NCI-H2107 treated with DMSO at 0.1 percent for 48 hours (cell line): Measurements from ENCODE around the gene GRID2.

Source experiments
- DNase-seq: peaks from one replicate; lab custom pipeline; 2025; ENCODE audit not compliant: unreplicated experiment; lab: John Stamatoyannopoulos, UW

GRID2 gene

DNA sequence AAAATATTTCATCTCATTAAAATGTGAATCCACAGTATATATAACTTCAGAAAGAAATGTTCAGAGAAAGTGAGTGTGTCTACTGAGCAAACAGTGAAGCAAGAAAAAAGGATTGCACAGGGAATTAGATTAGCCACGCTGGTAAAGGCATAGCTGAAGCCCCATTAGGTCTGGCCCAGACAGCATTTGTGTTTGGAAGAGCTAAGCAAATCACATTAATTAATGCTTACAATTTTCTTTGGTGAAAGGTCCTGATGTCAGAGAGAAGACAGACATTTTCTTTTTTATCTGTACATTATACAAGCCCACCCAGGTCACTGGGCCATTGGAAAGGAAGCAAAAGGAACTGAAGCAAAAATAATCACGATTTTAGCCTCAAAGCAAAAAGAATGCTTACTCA, 354.6 kb downstream of the GRID2 start:
- DNase-seq, result no peak

DNA sequence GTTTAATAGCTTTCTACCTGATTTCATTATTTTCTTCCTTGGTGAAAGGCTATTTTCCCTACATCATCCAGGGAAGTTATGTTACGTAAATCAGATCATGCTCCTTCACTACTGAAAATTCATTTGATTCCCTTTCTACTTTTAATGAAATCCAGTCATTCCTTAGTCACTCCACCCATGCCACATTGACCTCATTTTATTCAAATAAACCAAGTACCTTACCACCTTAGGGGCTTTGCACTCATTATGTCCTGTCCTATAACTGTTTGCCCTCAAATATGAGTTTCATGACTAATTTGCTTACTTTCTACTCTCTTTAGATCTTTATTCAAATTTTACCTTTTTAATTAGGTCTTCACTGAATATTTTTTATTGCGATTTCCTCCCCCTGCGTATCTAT, 374.0 kb downstream of the GRID2 start:
- DNase-seq, result no peak

DNA sequence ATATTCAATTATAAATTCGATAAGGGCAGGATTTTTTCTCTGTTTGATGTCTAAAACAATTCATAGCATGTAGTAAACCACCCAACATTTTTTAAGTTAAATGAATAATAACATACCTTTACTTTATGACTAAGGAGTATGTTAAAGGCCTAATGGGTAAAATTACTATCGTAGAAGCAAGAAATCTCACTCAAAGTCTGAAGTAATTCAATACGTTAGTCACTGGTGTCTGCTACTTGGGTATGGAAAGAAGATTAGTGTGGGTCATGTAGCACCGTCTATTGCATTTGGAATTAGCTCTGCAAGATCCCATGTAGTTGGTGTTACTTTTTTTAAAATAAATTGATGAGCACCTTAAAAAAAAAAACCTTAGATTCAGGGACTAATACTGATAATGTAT, 374.5 kb downstream of the GRID2 start:
- no peak for DNase-seq

DNA sequence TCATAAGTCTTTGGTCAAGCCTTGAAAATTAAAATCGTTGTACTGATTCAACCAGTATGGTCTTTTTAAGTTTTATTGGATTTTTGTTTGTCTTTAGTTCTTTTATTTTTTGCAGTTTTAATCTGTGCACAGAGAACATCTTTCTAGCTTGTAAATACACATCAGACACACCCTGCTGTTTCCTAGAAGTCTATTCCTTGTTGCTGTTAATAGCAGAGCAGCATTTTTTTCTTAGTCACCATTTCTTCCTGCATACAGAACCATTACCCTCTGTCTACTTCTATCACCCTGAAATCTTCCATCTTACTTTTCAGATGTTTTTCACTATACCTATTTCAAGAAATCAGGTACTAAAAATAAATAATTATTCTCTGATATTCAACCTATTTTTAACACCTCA, 375.4 kb downstream of the GRID2 start:
- no peak for DNase-seq

DNA sequence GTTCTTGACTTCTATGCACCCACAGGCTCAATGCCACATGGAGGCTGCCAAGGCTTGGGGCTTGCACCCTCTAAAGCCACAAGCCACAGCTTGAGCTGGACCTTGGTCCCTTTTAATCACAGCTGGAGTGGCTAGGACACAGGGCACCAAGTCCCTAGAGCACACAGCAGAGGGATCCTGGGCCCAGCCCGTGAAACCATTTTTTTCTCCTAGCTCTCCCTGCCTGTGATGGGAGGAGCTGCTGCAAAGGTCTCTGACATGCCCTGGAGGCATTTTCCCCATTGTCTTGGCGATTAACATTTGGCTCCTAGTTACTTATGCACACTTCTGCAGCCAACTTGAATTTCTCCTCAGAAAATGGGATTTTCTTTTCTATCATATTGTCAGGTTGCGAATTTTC, 410.9 kb downstream of the GRID2 start:
- no peak for DNase-seq

DNA sequence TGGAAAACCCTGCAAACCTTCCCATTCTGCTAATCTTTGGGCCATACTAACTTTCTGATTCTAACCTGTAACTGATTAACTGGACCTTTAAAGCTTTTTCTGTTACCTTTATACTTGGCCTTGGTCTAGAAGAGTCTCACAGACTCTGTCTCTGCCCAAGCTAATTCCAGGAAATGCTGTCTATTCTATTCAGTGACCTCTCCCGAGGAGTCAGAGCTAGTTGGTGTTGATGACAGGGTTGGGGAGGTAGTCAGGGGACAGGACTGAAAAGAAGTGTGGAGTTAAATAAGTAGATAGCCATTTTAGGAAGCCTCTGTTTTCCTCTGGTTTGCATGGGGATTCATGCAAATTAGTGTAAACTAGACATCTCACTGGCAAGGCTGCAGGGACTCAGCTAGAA, 429.5 kb downstream of the GRID2 start:
- no peak for DNase-seq

DNA sequence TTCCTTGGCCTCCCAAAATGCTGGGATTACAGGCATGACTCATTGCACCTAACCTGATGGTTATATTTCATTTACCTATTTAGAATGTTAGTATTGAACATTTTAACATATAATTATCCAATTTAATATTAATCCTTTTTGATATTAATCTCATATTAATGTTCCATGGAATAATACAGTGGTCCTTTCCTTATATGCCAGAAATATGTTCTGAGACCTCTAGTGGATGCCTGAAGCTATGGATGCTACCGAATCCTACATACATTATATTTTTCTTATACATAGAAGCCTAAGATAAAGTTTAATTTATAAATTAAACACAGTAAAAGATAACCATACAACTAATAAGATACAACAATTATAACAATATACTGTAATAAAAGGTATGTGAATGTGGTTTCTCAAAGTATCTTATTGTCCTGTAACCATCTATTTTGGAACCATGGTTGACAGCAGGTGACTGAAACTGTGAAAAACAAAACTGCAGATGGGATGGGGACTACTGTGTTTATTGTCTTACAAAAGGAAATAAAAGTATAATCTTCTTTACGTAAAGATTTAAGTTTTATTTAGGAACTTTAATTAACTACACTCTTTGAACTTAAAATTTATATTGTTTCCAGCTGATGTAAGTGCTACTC, 431.4 kb downstream of the GRID2 start:
- DNase-seq, result no peak

DNA sequence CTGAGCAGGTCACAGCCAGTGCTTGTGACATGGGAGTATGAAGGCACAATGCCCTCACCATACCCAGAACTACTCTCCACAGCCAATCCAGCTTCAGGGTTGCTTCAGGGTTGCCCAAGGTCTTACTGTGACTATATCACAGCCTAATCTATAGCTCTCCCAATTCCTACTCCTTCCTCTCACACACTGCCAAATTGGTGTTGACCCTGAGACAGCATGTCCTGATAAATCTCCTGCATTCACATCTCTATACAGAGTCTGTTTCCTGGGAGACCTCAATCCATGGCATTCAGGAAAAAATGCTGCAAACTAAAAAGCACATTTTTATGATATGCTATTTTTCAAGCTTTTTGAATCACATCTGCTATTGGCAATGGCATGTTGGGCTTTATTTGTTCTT, 456.7 kb downstream of the GRID2 start:
- DNase-seq, result no peak

DNA sequence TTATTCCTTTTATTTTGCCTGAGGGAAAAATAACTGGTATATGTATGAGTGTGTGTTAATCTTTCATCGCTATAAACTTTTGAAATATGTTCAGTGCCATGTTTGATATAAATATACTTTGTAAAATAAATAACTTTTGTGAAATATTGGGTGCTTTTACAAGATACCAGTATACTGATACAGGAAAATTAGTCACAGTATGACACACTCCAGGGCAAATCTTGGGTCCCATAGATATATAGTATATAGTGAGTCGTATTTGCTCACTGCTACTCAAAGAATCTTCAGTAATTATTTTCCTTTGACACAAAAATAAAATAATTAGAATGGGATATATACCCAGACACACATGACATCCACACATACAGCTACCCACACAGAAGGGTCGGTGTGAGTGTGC, 472.3 kb downstream of the GRID2 start:
- no peak for DNase-seq

DNA sequence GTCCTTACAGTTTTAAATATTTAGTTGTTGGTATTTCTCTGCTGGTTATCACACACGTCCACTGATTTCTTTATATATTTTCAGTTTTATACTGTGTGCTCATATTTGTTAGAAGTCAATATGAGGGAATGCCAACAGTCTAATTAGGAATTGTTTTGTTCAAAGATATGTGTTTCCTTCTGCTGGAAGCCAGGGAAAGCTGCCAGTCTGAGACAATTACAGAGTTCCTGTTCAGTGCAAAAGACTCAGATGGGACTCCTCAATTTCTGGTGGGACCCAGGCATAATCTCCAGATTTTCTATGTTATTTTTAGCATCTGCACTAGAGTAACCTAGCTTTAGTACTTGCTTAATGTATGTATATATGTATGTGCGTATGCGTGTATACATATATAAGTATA, 486.0 kb downstream of the GRID2 start:
- DNase-seq, result no peak

DNA sequence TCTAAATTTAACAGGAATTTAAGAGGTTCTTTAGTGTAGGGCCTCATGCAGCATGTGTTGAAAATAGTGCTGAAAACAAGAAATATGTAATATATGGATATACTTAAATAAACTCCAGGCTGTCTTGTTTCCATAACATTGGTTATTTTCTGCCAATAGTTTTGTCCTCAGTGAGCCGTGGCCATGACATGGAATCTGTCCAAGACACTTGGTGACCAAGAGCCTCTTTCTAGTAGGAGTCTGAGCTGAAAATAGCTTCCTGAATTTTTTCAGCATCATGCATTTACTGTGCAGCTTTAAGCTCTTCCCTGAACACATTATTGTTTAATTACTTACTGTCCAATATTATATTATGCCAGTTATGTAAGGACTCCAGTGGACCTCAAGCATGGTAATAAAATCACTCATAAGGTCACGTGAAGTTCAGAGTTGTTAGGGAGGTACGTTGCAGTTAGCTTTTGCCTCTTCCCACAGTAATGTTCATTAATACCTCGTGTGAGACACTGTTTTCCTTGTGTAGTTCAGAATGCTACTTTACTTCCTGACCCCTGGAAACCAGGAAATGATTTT, 488.2 kb downstream of the GRID2 start:
- DNase-seq, result no peak

DNA sequence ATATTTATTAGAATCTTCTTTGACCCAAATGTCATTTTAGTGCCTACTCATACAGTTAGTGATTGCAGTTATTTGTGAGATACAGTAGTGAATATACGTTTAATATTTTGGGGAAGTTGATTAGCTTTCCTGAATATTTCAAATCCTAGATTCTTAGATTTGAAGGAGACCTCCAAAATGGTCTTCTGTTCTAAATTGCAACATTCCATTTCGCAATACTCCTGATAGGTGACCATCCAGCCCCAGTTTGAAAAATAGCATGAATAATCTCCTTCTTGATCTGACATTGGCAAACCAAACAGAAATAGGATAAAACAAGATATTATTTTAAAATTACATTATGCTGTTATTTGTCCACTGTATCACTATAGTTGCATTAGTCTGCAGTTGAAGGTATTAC, 505.6 kb downstream of the GRID2 start:
- DNase-seq, result no peak

DNA sequence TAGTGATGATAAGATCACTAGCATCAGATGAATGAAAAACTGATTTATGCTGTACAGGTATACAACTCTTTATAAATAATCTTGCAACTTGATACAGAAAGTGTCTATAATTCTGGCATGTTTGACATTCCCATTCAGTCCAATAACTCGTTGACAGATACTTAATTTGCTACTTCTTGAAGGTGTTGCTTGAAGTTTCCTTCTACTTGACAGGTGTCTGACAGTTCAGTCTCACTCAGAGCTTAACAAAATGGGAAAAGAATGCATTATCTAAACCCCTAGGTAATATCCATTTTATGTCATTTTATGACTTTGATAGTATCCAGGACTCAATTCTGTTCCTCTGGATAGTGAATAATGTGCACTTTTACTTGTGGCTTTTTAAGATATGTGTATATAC, 508.9 kb downstream of the GRID2 start:
- no peak for DNase-seq

DNA sequence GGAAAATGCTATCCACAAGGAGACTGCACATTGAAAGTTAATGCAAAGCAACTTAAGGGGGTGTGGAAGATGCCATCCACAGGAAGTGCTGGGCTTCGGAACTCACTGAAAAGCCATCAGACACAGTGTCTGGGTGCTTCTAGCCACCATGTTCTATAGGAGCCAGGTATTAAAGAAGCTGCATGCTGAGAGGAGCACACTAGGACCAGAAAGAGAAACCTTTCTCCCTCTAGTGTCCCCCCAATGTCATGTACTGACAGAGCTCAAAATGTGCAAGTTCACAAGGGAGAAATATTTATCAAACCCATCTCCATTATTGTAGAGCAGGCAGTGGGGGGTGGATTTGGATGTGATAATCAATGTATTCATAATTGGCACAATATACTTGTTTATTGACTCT, 510.9 kb downstream of the GRID2 start:
- no peak for DNase-seq

DNA sequence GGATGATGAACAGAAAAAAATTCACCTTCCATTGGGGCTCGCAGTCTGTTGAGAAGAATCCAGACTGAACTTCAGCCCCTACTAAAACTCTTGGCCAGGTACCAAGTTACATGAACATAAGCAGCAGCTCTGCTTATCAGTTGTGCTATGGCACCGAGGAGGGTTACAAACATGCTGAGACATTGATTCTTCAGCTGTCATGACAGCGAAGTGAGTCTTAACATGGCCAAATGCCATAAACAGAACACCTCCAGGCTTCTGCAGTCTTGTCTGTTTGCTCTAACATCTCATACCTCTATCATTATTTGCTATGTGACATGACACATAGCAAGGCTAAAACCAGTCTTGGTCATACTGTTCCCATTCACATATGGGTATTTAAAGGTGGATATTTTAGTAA, 521.5 kb downstream of the GRID2 start:
- no peak for DNase-seq

DNA sequence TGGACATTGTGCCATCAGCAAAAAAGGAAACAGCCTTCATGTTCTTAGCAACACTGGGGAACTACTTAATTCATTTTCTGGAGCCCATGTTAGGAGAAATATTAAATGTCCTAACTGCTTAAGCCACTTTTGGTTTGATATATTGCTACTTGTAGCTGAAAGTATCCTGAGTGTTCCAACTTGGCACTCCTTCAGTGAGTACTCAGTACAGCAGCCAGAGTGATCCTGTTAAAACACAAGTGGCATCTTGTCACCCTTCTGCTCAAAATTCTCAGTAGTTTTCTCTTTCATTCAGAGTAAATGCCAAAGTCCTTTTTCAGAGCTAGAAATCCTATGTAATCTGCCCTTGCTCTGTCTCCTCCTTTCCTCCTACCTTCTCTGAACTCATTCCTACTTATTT, 522.0 kb downstream of the GRID2 start:
- no peak for DNase-seq

DNA sequence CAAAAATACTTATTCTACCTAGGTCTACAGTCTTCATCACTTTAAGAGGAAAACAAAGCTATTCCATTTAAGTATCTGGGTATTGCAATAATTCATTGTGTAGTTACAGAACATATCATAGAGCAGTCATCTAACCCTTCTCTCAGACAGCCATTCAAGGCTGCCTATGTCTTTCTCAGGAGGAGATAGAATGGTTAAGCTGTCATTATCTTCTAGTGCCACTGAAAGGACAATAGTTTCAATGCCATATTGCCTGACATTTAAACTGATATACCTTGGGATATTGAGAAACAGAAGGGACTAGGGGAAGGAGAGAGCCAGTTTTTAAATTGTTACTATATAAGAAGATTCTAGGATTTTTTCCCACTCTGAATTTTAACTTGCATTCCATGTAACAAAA, 527.0 kb downstream of the GRID2 start:
- DNase-seq, result no peak

DNA sequence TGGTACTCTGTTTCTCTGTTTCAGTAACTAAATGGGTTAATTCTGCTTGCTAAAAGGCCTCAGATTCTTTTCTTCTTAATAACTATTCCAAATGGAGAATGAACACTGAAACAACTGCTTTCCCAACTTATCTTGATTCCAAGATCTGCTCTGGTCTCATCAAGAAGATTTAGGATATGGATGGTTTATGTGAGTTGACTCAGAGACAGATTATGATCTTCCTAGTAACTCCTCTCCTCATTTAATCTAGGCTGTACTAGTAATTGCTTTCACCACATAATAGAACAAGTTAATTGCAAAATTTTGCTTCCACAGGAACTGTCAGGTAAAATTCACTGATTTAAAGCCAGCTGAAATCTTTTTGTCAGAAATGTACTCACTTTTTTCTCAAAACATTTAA, 537.1 kb downstream of the GRID2 start:
- no peak for DNase-seq

DNA sequence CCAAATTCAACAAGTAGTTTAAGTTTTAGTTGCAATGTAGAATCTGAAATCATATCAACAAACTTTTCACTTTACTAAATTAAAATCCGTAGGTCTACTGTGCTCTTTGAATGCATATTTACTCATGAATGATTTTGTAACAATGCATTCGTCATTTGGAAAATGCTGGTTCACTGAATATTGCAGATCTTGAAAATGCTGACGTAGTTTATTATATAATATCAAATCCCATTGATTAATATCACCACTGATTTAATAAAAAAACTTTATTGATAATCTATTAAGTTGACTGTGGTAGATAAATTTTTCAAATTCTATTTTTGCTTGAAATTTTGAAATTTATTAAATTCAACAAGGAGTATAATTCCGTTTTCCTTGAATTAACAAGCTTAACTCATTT, 540.0 kb downstream of the GRID2 start:
- no peak for DNase-seq

DNA sequence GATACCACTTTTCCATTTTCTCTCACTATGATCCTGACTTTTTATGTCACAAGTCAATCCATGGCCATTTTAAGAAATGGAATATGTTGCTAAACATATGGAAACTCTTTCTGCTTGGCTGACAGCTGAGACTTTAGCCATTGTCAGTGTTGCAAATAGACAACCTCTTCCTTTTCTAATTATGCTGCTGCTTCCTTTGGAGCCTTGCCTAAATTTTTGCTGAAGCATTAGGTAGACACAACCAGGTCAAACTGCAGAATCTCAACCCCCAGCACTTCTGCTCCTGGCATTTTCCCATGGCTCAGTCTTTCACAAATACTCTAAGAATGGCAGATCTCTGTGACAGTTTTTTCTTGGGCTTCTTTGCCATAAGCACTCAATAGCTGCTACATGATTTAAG, 543.3 kb downstream of the GRID2 start:
- no peak for DNase-seq

DNA sequence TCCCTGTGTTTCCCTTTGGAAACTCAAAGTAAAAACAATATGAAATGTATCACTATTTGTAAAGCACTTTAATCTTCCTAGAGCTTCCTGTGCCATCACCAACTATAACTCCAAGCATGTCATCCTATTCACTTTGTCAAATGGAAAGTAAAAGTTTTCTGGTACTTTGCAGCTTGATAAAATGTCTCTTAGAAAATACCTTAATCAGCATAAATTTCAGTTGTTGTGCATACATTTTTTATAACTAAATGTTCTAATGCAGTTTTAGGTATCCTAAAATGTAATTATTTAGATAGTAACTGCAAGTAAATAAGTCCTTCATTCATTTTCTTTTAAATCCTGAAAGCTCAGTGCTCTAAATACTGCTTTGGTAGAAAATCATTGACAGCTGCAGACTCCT, 558.7 kb downstream of the GRID2 start:
- DNase-seq, result no peak

DNA sequence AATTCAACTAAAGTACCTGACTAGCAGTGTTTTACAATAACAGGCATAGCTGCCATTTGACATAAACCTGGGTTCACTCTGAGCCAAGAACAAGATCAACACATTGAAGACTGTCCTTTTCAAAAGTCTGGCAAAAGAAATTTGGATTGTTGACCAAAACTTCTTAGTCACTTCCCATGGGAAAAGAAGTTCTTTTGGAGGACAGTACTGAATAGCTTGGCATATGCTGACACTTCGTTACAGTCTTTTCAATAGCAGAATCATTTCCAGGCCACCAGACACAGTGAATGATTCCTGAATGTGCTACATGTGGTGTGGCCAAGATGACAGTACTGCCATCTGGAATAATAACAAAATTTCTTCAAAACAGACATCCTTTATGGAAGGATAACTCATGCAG, 560.3 kb downstream of the GRID2 start:
- no peak for DNase-seq

DNA sequence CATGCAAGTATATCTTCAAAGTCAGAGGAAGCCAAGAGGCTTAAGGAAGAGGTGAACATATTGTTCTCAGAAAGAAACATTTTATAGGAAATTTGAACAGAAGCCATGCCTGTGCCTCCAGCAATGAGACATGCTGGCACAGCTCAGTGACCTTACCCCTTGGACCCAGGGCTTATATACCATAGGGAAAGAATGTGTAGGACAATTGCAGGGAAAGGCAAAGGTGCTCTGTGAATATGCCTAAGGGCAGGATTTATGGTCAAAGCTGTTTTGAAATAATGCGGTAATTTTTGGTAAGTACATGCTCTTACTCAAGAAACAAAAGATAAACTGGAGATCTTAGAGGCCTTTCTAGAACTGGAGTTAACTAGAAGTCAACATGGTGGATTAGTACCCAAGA, 568.8 kb downstream of the GRID2 start:
- no peak for DNase-seq
